GM12891 (cell line): ENCODE data around the gene ST8SIA4.

ENCODE experiments used
- PAX5 ChIP-seq: IDR thresholded peaks from 2 replicates; pipeline ENCODE4 v1.6.1; 2011; ENCODE audit warnings: low read length, moderate library complexity, mild to moderate bottlenecking; ENCODE audit not compliant: insufficient read depth, severe bottlenecking
- POLR2A ChIP-seq: IDR thresholded peaks from 2 replicates; pipeline ENCODE4 v1.6.1; 2011; ENCODE audit warnings: low read depth, low read length, control low read depth
- POLR2AphosphoS5 ChIP-seq: IDR thresholded peaks from 2 replicates; pipeline ENCODE4 v1.6.1; 2011; ENCODE audit warnings: low read depth, low read length, control low read depth
- SPI1 ChIP-seq: IDR thresholded peaks from 2 replicates; pipeline ENCODE4 v1.6.1; 2011; ENCODE audit warnings: low read depth, low read length, control low read depth
- TAF1 ChIP-seq: IDR thresholded peaks from 2 replicates; pipeline ENCODE4 v1.6.1; 2011; ENCODE audit warnings: low read depth, low read length, control low read depth

DNA sequence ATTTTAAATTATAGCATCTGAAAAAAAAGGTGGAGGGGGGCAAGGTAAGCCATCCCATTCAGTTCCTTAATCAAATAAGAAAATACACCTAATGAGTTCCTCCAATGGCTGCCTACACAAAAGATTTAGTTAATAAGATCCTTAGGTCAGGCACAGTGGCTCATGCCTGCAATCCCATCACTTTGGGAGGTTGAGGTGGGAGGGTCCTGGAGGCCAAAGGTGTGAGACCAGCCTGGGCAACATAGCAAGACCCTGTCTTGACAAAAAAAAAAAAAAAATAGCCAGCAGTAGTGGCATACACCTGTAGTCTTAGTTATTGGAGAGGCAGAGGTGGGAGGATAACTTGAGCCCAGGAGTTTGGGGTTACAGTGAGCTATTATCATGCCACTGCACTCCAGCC, 78.4 kb downstream of the ST8SIA4 start:
- no peak for TF ChIP-seq POLR2A
- no peak for TF ChIP-seq TAF1
- TF ChIP-seq POLR2AphosphoS5 = no peak
- TF ChIP-seq SPI1 = no peak
- no peak for TF ChIP-seq PAX5
